HepG2 (cell line): Measurements from ENCODE around the gene CDC20. TPM values are rescaled to one million over a fixed set of nuclear protein-coding genes. Genes with fewer than 3 reads are reported as not detected.

Experiments used
- FOXO1 ChIP-seq: sonication (generic); formaldehyde crosslinking; IDR thresholded peaks from 2 replicates; pipeline ENCODE4 v1.4.0; 2020; ENCODE audit warnings: missing genetic modification reagents
- LCORL ChIP-seq, 2 experiments: fragments of 450-650 bp in 1 of 2; sonication (generic) in 1 of 2; formaldehyde crosslinking in 1 of 2; IDR thresholded peaks; 2 replicates each; pipeline versions ENCODE4 v1.5.0 to v1.6.1; 2017 to 2020; ENCODE audit warnings: antibody characterized with exemption in 1 of 2, missing genetic modification reagents in 1 of 2
- NCOR1 ChIP-seq: fragments of 200-600 bp; sonication (generic); IDR thresholded peaks from 2 replicates; pipeline ENCODE4 v1.7.0; 2017; ENCODE audit warnings: antibody characterized with exemption, low read length, borderline replicate concordance
- PATZ1 ChIP-seq: sonication (generic); formaldehyde crosslinking; IDR thresholded peaks from 2 replicates; pipeline ENCODE4 v1.4.0; 2020; ENCODE audit warnings: missing genetic modification reagents
- PLSCR1 ChIP-seq: sonication (generic); formaldehyde crosslinking; IDR thresholded peaks from 2 replicates; pipeline ENCODE4 v1.5.0; 2020; ENCODE audit warnings: missing genetic modification reagents, mild to moderate bottlenecking, borderline replicate concordance
- ZFP37 ChIP-seq: sonication (generic); formaldehyde crosslinking; IDR thresholded peaks from 2 replicates; pipeline ENCODE4 v1.4.0; 2020; ENCODE audit warnings: missing genetic modification reagents, borderline replicate concordance
- ZMAT5 ChIP-seq: sonication (generic); formaldehyde crosslinking; IDR thresholded peaks from 2 replicates; pipeline ENCODE4 v1.5.0; 2020; ENCODE audit warnings: mild to moderate bottlenecking, low read depth, missing genetic modification reagents, borderline replicate concordance
- ZNF441 ChIP-seq: sonication (generic); formaldehyde crosslinking; IDR thresholded peaks from 2 replicates; pipeline ENCODE4 v1.7.0; 2021; ENCODE audit warnings: missing genetic modification reagents, borderline replicate concordance
- ZNF530 ChIP-seq: sonication (generic); formaldehyde crosslinking; IDR thresholded peaks from 2 replicates; pipeline ENCODE4 v1.5.0; 2020; ENCODE audit warnings: low read depth, mild to moderate bottlenecking, missing genetic modification reagents
- ZNF737 ChIP-seq: sonication (generic); formaldehyde crosslinking; IDR thresholded peaks from 2 replicates; pipeline ENCODE4 v1.5.0; 2020; ENCODE audit warnings: missing genetic modification reagents, mild to moderate bottlenecking, borderline replicate concordance
- ZNF749 ChIP-seq: sonication (generic); formaldehyde crosslinking; IDR thresholded peaks from 2 replicates; pipeline ENCODE4 v1.8.0; 2022; ENCODE audit warnings: mild to moderate bottlenecking, missing genetic modification reagents, moderate library complexity, borderline replicate concordance
- ZNF766 ChIP-seq: sonication (generic); formaldehyde crosslinking; IDR thresholded peaks from 2 replicates; pipeline ENCODE4 v1.5.0; 2020; ENCODE audit warnings: missing genetic modification reagents, borderline replicate concordance
- polyA plus RNA-seq, 8 experiments: library from polyadenylated mRNA; depleted of rRNA in 3 of 8; stranded (reverse) in 7 of 8; unstranded in 1 of 8; fragments of >200 nt; fragmentation: Illumina TruSeq in 4 of 8; extraction: Trizol in 4 of 8; gene quantifications; 2 replicates each; pipeline versions ENCODE4 v1.2.1 to v1.2.3, GENCODE V29; 2011 to 2016; ENCODE audit warnings: low read depth in 4 of 8, missing spikeins in 1 of 8, mixed read lengths in 1 of 8; ENCODE audit not compliant: insufficient read depth in 1 of 8
- total RNA-seq, 5 experiments: library from RNA; depleted of rRNA; stranded (reverse); fragments of >200 nt; fragmentation: Illumina TruSeq; extraction: Trizol; gene quantifications; 2 replicates each; pipeline ENCODE4 v1.2.3, GENCODE V29; 2016; ENCODE audit warnings: low read depth in 1 of 5
- TF ChIP-seq, protein P1 (sequence below): sonication (generic); formaldehyde crosslinking; IDR thresholded peaks from 2 replicates; pipeline ENCODE4 v1.4.0; 2020; ENCODE audit warnings: missing genetic modification reagents, mild to moderate bottlenecking, borderline replicate concordance
- TF ChIP-seq, protein P2 (sequence below): sonication (generic); formaldehyde crosslinking; IDR thresholded peaks from 2 replicates; pipeline ENCODE4 v1.4.0; 2020; ENCODE audit warnings: missing genetic modification reagents, borderline replicate concordance

Gene CDC20
- total and polyA plus RNA-seq, 2 of the 13 experiments (the other 11 are each of a cell fraction or from before 2014, with no cell fraction given), result 57.9 to 90.0 TPM

DNA sequence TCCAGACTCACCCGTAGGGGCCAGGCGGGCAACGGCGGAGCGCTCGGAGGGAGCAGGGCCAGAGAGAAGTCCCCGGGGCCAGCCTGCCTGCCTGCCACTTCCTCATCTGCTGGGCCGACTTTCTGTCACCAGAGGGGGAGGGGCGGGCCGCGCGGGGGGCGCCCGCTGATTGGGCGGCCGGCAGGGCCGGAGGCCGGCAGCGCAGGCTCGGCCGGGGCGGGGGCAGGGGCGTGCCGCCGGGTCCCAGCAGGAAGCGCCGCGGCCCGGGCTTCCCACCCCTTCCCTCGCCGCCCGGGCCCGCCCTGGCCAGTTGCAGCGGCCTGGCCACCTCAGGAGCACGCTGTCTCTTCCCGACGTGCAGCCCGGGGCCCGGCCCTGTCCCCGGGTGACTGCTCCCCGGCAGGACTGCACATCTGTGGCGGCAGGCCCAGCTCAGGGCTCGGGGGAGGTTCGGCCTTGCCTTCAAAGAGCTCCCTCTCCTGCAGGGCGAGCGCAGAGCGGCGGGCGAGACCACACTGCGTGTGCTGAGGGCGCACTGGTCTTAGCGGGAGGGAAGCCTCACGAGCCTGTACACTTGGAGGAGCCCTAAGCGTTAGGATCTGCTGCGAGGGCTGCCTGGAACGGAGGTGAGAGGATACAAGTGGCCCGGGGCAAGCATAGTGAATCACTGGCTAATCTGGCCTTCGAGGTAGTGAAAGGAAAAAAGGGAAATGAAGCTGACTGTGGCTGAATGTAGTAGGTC lies 9.3 kb downstream of the CDC20 start, which contains the start of gene ELOVL1 (continued):
- TF ChIP-seq, protein P1, sequence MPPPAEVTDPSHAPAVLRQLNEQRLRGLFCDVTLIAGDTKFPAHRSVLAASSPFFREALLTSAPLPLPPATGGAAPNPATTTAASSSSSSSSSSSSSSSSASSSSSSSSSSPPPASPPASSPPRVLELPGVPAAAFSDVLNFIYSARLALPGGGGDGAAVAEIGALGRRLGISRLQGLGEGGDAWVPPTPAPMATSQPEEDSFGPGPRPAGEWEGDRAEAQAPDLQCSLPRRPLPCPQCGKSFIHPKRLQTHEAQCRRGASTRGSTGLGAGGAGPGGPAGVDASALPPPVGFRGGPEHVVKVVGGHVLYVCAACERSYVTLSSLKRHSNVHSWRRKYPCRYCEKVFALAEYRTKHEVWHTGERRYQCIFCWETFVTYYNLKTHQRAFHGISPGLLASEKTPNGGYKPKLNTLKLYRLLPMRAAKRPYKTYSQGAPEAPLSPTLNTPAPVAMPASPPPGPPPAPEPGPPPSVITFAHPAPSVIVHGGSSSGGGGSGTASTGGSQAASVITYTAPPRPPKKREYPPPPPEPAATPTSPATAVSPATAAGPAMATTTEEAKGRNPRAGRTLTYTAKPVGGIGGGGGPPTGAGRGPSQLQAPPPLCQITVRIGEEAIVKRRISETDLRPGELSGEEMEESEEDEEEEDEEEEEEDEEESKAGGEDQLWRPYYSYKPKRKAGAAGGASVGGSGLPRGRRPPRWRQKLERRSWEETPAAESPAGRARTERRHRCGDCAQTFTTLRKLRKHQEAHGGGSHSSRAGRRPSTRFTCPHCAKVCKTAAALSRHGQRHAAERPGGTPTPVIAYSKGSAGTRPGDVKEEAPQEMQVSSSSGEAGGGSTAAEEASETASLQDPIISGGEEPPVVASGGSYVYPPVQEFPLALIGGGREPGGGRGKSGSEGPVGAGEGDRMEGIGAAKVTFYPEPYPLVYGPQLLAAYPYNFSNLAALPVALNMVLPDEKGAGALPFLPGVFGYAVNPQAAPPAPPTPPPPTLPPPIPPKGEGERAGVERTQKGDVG (CRISPR knock-in tag), result 0 out of 2 replicates have a peak, but pooled peaks have one; percentile 48
- TF ChIP-seq ZNF737 (CRISPR knock-in tag), result no peak
- TF ChIP-seq, protein P2, sequence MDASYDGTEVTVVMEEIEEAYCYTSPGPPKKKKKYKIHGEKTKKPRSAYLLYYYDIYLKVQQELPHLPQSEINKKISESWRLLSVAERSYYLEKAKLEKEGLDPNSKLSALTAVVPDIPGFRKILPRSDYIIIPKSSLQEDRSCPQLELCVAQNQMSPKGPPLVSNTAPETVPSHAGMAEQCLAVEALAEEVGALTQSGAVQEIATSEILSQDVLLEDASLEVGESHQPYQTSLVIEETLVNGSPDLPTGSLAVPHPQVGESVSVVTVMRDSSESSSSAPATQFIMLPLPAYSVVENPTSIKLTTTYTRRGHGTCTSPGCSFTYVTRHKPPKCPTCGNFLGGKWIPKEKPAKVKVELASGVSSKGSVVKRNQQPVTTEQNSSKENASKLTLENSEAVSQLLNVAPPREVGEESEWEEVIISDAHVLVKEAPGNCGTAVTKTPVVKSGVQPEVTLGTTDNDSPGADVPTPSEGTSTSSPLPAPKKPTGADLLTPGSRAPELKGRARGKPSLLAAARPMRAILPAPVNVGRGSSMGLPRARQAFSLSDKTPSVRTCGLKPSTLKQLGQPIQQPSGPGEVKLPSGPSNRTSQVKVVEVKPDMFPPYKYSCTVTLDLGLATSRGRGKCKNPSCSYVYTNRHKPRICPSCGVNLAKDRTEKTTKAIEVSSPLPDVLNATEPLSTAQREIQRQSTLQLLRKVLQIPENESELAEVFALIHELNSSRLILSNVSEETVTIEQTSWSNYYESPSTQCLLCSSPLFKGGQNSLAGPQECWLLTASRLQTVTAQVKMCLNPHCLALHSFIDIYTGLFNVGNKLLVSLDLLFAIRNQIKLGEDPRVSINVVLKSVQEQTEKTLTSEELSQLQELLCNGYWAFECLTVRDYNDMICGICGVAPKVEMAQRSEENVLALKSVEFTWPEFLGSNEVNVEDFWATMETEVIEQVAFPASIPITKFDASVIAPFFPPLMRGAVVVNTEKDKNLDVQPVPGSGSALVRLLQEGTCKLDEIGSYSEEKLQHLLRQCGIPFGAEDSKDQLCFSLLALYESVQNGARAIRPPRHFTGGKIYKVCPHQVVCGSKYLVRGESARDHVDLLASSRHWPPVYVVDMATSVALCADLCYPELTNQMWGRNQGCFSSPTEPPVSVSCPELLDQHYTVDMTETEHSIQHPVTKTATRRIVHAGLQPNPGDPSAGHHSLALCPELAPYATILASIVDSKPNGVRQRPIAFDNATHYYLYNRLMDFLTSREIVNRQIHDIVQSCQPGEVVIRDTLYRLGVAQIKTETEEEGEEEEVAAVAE (CRISPR knock-in tag), result peak; percentile 67
- no peak for TF ChIP-seq ZMAT5 (CRISPR knock-in tag)
- TF ChIP-seq PLSCR1 (CRISPR knock-in tag), result peak; percentile 46; the same call in 1 of the 2 replicates
- 0 out of 2 replicates have a peak, but pooled peaks have one; percentile 49 for TF ChIP-seq ZNF749 (CRISPR knock-in tag)
- TF ChIP-seq ZFP37 (CRISPR knock-in tag), result 0 out of 2 replicates have a peak, but pooled peaks have one; percentile 25
- no peak for TF ChIP-seq LCORL (IDR thresholded peaks at IDR 0.05)
- peak; percentile 10; the same call in 1 of the 2 replicates for TF ChIP-seq LCORL (CRISPR knock-in tag; IDR thresholded peaks at IDR 0.05)
- TF ChIP-seq PATZ1 (CRISPR knock-in tag), result peak; percentile 71
- TF ChIP-seq NCOR1, result no peak
- TF ChIP-seq ZNF530 (CRISPR knock-in tag), result no peak
- TF ChIP-seq ZNF441, result 0 out of 2 replicates have a peak, but pooled peaks have one; percentile 79
- peak; percentile 66 for TF ChIP-seq FOXO1 (CRISPR knock-in tag)
- TF ChIP-seq ZNF766 (CRISPR knock-in tag), result peak; percentile 80; the same call in 1 of the 2 replicates
